Brain microvascular endothelial cell (primary cell): Measurements from ENCODE around the gene ATP4A.

Source experiments
- DNase-seq: peaks from one replicate; pipeline ENCODE4 v3.0.0-alpha.2; 2020
- H3K27ac ChIP-seq: fragments of 250-450 bp; sonication (Bioruptor Pico); 2 replicates; pipeline ENCODE4 v1.5.1; 2020; ENCODE audit warnings: mild to moderate bottlenecking, moderate library complexity
- H3K27me3 ChIP-seq: fragments of 250-450 bp; sonication (Bioruptor Pico); replicated peaks from 2 replicates; pipeline ENCODE4 v1.5.1; 2020; ENCODE audit warnings: mild to moderate bottlenecking
- H3K36me3 ChIP-seq: fragments of 250-450 bp; sonication (Bioruptor Pico); replicated peaks from 2 replicates; pipeline ENCODE4 v1.5.1; 2020; ENCODE audit warnings: mild to moderate bottlenecking
- H3K4me3 ChIP-seq: 2 replicates; pipeline ENCODE4 v1.5.1; 2011; ENCODE audit warnings: low read depth, mild to moderate bottlenecking, control low read depth, low read length, moderate library complexity
- CTCF ChIP-seq: IDR thresholded peaks from 2 replicates; pipeline ENCODE4 v1.5.1; 2011; ENCODE audit warnings: low read depth, mild to moderate bottlenecking, moderate library complexity, low read length, control low read depth, inconsistent platforms; ENCODE audit errors: missing control alignments
- in situ Hi-C: cut with HindIII; loops from 2 replicates; pipeline ENCODE4 v1.10.0; 2017; ENCODE audit warnings: low sequenced_read_pairs, low pct_ligation_motif_present

Gene ATP4A

GRCh38 chr19:35500611-35501010 lies 62.8 kb downstream of the ATP4A start:
- no peak for TF ChIP-seq CTCF
- no peak overlapping the region for H3K4me3 ChIP-seq
- no peaks in the 10 kb centered on the region for H3K27me3 ChIP-seq
- DNase-seq: no peak
- no peak overlapping the region for H3K27ac ChIP-seq
- no peaks in the 10 kb centered on the region for H3K36me3 ChIP-seq
- in situ Hi-C loops: no loop called here
